IMR-90 (cell line): ENCODE measurements around the gene PAQR7. TPM values are rescaled to one million over a fixed set of nuclear protein-coding genes. Genes with fewer than 3 reads are reported as not detected.

Source experiments
- ATAC-seq: fragments of 200-7000 bp; cut with Tn5 transposase; 2 replicates; pipeline ENCODE4 v1.9.1; 2020; ENCODE audit warnings: low read depth, mild to moderate bottlenecking, moderate library complexity
- BruUV-seq: library from RNA; stranded (reverse); fragments of 400-500 nt; replicated peaks from 2 replicates; lab custom pipeline; 2021; lab: Mats Ljungman, UMichigan
- CTCF ChIA-PET: fragments of 300-600 bp; formaldehyde crosslinking; extraction: SDS; loops from one replicate; lab custom pipeline; 2021; ENCODE audit warnings: antibody characterized with exemption; lab: Yijun Ruan, JAX
- POLR2A ChIA-PET: fragments of 300-600 bp; sonication (Branson Sonifier 250); formaldehyde crosslinking; loops from one replicate; lab custom pipeline; 2022; ENCODE audit warnings: antibody characterized with exemption; ENCODE audit not compliant: unreplicated experiment; lab: Charles Lee
- DNase-seq: peaks from one replicate; pipeline ENCODE4 v3.0.0; 2013
- H2AFZ ChIP-seq: replicated peaks from 2 replicates; pipeline ENCODE3; 2013; ENCODE audit warnings: low read length, mild to moderate bottlenecking; ENCODE audit not compliant: poor library complexity
- H2AK5ac ChIP-seq: 2 replicates; pipeline ENCODE4 v1.6.1; 2013; ENCODE audit warnings: low read depth, low read length, inconsistent platforms
- H2AK9ac ChIP-seq: replicated peaks from 2 replicates; pipeline ENCODE3; 2013; ENCODE audit warnings: mild to moderate bottlenecking, low read depth, low read length, moderate library complexity; ENCODE audit not compliant: poor library complexity
- H2BK120ac ChIP-seq: 2 replicates; pipeline ENCODE4 v1.6.1; 2013; ENCODE audit warnings: low read depth, low read length, inconsistent platforms
- H2BK15ac ChIP-seq: 3 replicates; pipeline ENCODE4 v1.6.1; 2013; ENCODE audit warnings: low read depth, low read length, inconsistent platforms
- H2BK20ac ChIP-seq: 2 replicates; pipeline ENCODE4 v1.6.1; 2013; ENCODE audit warnings: low read depth, mild to moderate bottlenecking, inconsistent platforms, low read length, moderate library complexity
- H2BK5ac ChIP-seq: 2 replicates; pipeline ENCODE4 v1.6.1; 2013; ENCODE audit warnings: mild to moderate bottlenecking, low read depth, low read length, inconsistent platforms; ENCODE audit not compliant: poor library complexity, severe bottlenecking
- H3K14ac ChIP-seq: replicated peaks from 2 replicates; pipeline ENCODE4 v1.6.1; 2013; ENCODE audit warnings: low read depth, low read length, inconsistent platforms
- H3K18ac ChIP-seq: 2 replicates; pipeline ENCODE4 v1.6.1; 2013; ENCODE audit warnings: low read depth, low read length, control low read depth
- H3K23ac ChIP-seq: 2 replicates; pipeline ENCODE4 v1.6.1; 2013; ENCODE audit warnings: low read depth, low read length, inconsistent platforms
- H3K27ac ChIP-seq: 2 replicates; pipeline ENCODE4 v1.5.1; 2013; ENCODE audit warnings: mild to moderate bottlenecking, control low read depth, low read length; ENCODE audit not compliant: insufficient read depth
- H3K27me3 ChIP-seq: 2 replicates; pipeline ENCODE4 v1.6.1; 2013; ENCODE audit warnings: low read length; ENCODE audit not compliant: control insufficient read depth, insufficient read depth
- H3K36me3 ChIP-seq: 2 replicates; pipeline ENCODE4 v1.6.1; 2013; ENCODE audit warnings: low read length, mixed read lengths; ENCODE audit not compliant: control insufficient read depth, insufficient read depth
- H3K4ac ChIP-seq: 2 replicates; pipeline ENCODE4 v1.6.1; 2013; ENCODE audit warnings: low read depth, low read length, inconsistent platforms
- H3K4me1 ChIP-seq: 2 replicates; pipeline ENCODE4 v1.6.1; 2013; ENCODE audit warnings: low read length, mixed read lengths; ENCODE audit not compliant: control insufficient read depth, insufficient read depth
- H3K4me2 ChIP-seq: 2 replicates; pipeline ENCODE4 v1.6.1; 2013; ENCODE audit warnings: low read depth, mild to moderate bottlenecking, control low read depth, low read length, moderate library complexity
- H3K4me3 ChIP-seq: 2 replicates; pipeline ENCODE4 v1.5.1; 2013; ENCODE audit warnings: low read depth, mild to moderate bottlenecking, control low read depth, low read length, moderate library complexity; ENCODE audit not compliant: insufficient read depth
- H3K56ac ChIP-seq: 2 replicates; pipeline ENCODE4 v1.6.1; 2013; ENCODE audit warnings: low read length, inconsistent platforms; ENCODE audit not compliant: insufficient read depth; ENCODE audit errors: extremely low read depth
- H3K79me1 ChIP-seq, 2 experiments: 2 replicates each; pipeline ENCODE4 v1.6.1; 2013; ENCODE audit warnings: low read length in 2 of 2, inconsistent platforms in 1 of 2, low read depth in 1 of 2
- H3K9ac ChIP-seq: 2 replicates; pipeline ENCODE4 v1.6.1; 2013; ENCODE audit warnings: low read depth, low read length, control low read depth
- H3K9me1 ChIP-seq: 2 replicates; pipeline ENCODE4 v1.6.1; 2013; ENCODE audit warnings: low read length, inconsistent platforms; ENCODE audit not compliant: insufficient read depth
- H3K9me3 ChIP-seq: 2 replicates; pipeline ENCODE4 v1.6.1; 2013; ENCODE audit warnings: low read length; ENCODE audit not compliant: control insufficient read depth, insufficient read depth
- H4K20me1 ChIP-seq: 2 replicates; pipeline ENCODE4 v1.6.1; 2013; ENCODE audit warnings: low read length, inconsistent platforms; ENCODE audit not compliant: insufficient read depth
- H4K5ac ChIP-seq: 2 replicates; pipeline ENCODE4 v1.6.1; 2013; ENCODE audit warnings: mild to moderate bottlenecking, low read depth, low read length, control low read depth
- H4K8ac ChIP-seq, 2 experiments: 2 replicates each; pipeline ENCODE4 v1.6.1; 2013; ENCODE audit warnings: low read depth in 2 of 2, low read length in 2 of 2, control low read depth in 1 of 2, inconsistent platforms in 1 of 2
- H4K91ac ChIP-seq: 2 replicates; pipeline ENCODE4 v1.6.1; 2013; ENCODE audit warnings: low read depth, low read length, inconsistent platforms; ENCODE audit not compliant: insufficient read depth
- BHLHE40 ChIP-seq: fragments of 150-350 bp; IDR thresholded peaks from 2 replicates; pipeline ENCODE4 v1.6.1; 2016; ENCODE audit warnings: mild to moderate bottlenecking, low read depth, low read length
- CEBPB ChIP-seq: IDR thresholded peaks from 2 replicates; pipeline ENCODE4 v1.6.1; 2012; ENCODE audit warnings: low read depth, low read length, improper control_type of control experiment
- FOS ChIP-seq: fragments of 150-350 bp; IDR thresholded peaks from 2 replicates; pipeline ENCODE4 v1.6.1; 2016; ENCODE audit warnings: low read depth, low read length
- RFX5 ChIP-seq: IDR thresholded peaks from 2 replicates; pipeline ENCODE4 v1.8.0; 2012; ENCODE audit warnings: low read depth, mild to moderate bottlenecking, low read length, moderate library complexity
- SMC3 ChIP-seq: fragments of 150-350 bp; IDR thresholded peaks from 2 replicates; pipeline ENCODE4 v1.6.1; 2016; ENCODE audit warnings: low read depth, mild to moderate bottlenecking, antibody characterized with exemption, low read length, moderate library complexity
- WGBS, 2 experiments: methylation state at CpG; one replicate each; pipeline versions ENCODE4 v1.1.5 to v1.1.7; 2013; ENCODE audit warnings: missing lambda C conversion rate in 2 of 2; ENCODE audit not compliant: insufficient read length in 1 of 2; ENCODE audit errors: extremely low coverage in 2 of 2; 5-methylcytosine and 5-hydroxymethylcytosine counted together
- dilution Hi-C: fragments of 300-500 bp; cut with HindIII; formaldehyde crosslinking; loops from one replicate; pipeline ENCODE4 v1.14.3; 2018; ENCODE audit warnings: low sequenced_read_pairs; ENCODE audit not compliant: unreplicated experiment
- in situ Hi-C: fragments of 300-500 bp; cut with MboI; formaldehyde crosslinking; loops from 3 replicates; pipeline ENCODE4 v1.14.3; 2019; ENCODE audit warnings: low sequenced_read_pairs, inconsistent platforms, mixed read lengths
- intact Hi-C: fragments of 100-400 bp; cut with micrococcal nuclease; formaldehyde crosslinking; loops from 2 replicates; pipeline ENCODE4 v1.10.0; 2022
- polyA plus RNA-seq, 3 experiments: library from polyadenylated mRNA; depleted of rRNA; stranded (reverse); fragments of >200 nt; gene quantifications; 2 replicates each; pipeline ENCODE4 v1.2.3, GENCODE V29; 2012; ENCODE audit warnings: low replicate concordance in 1 of 3
- total RNA-seq: library from RNA; depleted of rRNA; stranded (reverse); fragments of >200 nt; gene quantifications from 2 replicates; pipeline ENCODE4 v1.2.3, GENCODE V29; 2012

Gene PAQR7
- total and polyA plus RNA-seq, 2 of the 4 experiments (the other 2 are of a cell fraction) = 9.0 to 12.9 TPM

DNA sequence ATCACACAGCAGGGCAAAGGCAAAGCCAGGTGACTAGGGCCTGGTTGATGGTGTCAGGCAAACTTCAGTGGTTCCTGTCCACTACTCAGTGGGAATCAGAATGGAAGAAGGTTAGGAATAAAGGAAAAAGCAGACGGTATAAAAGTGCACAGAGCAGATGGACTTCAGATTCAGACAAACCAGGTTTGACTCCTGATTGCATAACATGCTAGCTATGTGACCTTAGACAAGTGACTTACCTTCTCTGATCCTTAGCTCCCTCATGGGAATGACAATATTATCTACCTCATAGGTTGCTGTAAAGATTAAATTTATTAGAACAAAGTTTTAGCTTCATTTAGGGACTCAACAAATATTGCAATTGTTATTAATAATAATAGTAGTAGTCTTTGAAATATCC, 4.9 kb downstream of the PAQR7 start:
- DNase-seq (no peak), ATAC-seq (no peak)
- Histone ChIP-seq H2AK9ac (no peak overlapping the region), H2BK15ac (no peak overlapping the region), H3K4me3 (no peak overlapping the region), H2AFZ (no peak overlapping the region), H3K4me1 (peaks cover 14% of the 10 kb centered on the region), H3K27me3 (no peaks in the 10 kb centered on the region), H3K23ac (no peak overlapping the region), H3K9ac (no peak overlapping the region), H2BK120ac (no peak overlapping the region), H3K4ac (no peak overlapping the region), H4K5ac (no peak overlapping the region), H3K9me1 (peaks cover 6% of the 10 kb centered on the region; the same call in 1 of the 2 replicates), H4K91ac (no peak overlapping the region), H4K8ac (no peak overlapping the region), H3K79me1 (peaks cover 47 to 53% of the 10 kb centered on the region in 2 experiments), H3K56ac (no peak overlapping the region), H3K27ac (no peak overlapping the region), H3K36me3 (peaks cover 18% of the 10 kb centered on the region), H2BK20ac (no peak overlapping the region), H3K9me3 (no peaks in the 10 kb centered on the region), H3K18ac (no peak overlapping the region), H3K14ac (no peak overlapping the region), H4K20me1 (peaks cover 3% of the 10 kb centered on the region; the same call in 1 of the 2 replicates), H3K4me2 (no peak overlapping the region), H2BK5ac (no peak overlapping the region), H2AK5ac (no peak overlapping the region)
- intact Hi-C loops = no loop called here
- no TSS peak for BruUV-seq
- ChIA-PET CTCF (no interaction called here), POLR2A (interaction anchor here (0.6 kb wide), 2 partner anchors 10 to 64 kb away, joined by 3 read pairs; no protein-coding TSS in a partner anchor)
- no CpG with 5 or more reads among the region's 1 CpG for WGBS, 2 experiments
- dilution Hi-C loops = no loop called here
- in situ Hi-C loops = no loop called here
- TF ChIP-seq RFX5 (no peak), FOS (no peak), SMC3 (no peak), CEBPB (peak; percentile 53), BHLHE40 (no peak)
